Suprapubic skin (tissue), 4 donors: ENCODE results near the gene ARHGAP30. TPM values are rescaled to one million over a fixed set of nuclear protein-coding genes. Genes with fewer than 3 reads are reported as not detected.

Source experiments
- DNase-seq, 2 donors: peaks; one replicate each; pipeline ENCODE4 v3.0.0-alpha.2; 2019; ENCODE audit warnings: low spot score in 2 of 2
- H3K27ac ChIP-seq: fragments of 200-600 bp; sonication (generic); one replicate; pipeline ENCODE4 v1.5.1; 2019
- H3K27me3 ChIP-seq: fragments of 200-600 bp; sonication (generic); one replicate; pipeline ENCODE4 v1.5.1; 2019
- H3K36me3 ChIP-seq: fragments of 200-600 bp; sonication (generic); one replicate; pipeline ENCODE4 v1.5.1; 2019
- H3K4me1 ChIP-seq: fragments of 200-600 bp; sonication (generic); one replicate; pipeline ENCODE4 v1.5.1; 2019
- H3K4me3 ChIP-seq: fragments of 200-600 bp; sonication (generic); one replicate; pipeline ENCODE4 v1.5.1; 2019; ENCODE audit warnings: mild to moderate bottlenecking
- H3K9me3 ChIP-seq: fragments of 200-600 bp; sonication (generic); one replicate; pipeline ENCODE4 v1.5.1; 2019
- CTCF ChIP-seq, 2 donors: fragments of 200-600 bp in 1 of 2; fragments of 450-650 bp in 1 of 2; sonication (generic) in 1 of 2; IDR thresholded peaks; one replicate each; pipeline ENCODE4 v1.5.1; 2016 to 2019; ENCODE audit warnings: antibody characterized with exemption in 2 of 2, mild to moderate bottlenecking in 1 of 2, moderate library complexity in 1 of 2
- EP300 ChIP-seq: sonication (generic); formaldehyde crosslinking; IDR thresholded peaks from one replicate; pipeline ENCODE4 v1.6.1; 2017; ENCODE audit warnings: antibody characterized with exemption
- POLR2A ChIP-seq, 2 donors: fragments of 450-650 bp; IDR thresholded peaks; one replicate each; pipeline ENCODE4 v1.6.1; 2017; ENCODE audit warnings: antibody characterized with exemption in 2 of 2, mild to moderate bottlenecking in 2 of 2, moderate library complexity in 2 of 2
- POLR2AphosphoS5 ChIP-seq, 3 donors: sonication (generic); formaldehyde crosslinking; IDR thresholded peaks; one replicate each; pipeline ENCODE4 v1.6.1; 2017; ENCODE audit warnings: antibody characterized with exemption in 3 of 3
- WGBS: methylation state at CpG from one replicate; pipeline ENCODE4 v1.1.5; 2018; 5-methylcytosine and 5-hydroxymethylcytosine counted together
- total RNA-seq, 4 donors: library from RNA; depleted of rRNA; stranded (reverse); fragments of >200 nt; gene quantifications; one replicate each; pipeline ENCODE4 v1.1.0, GENCODE V29; 2016

Gene ARHGAP30
- total RNA-seq, 4 donors from 2014 or later = 12.3 to 46.2 (median 14.5) TPM

- TF ChIP-seq CTCF (IDR thresholded peaks at IDR 0.05) (no peak), POLR2AphosphoS5 (IDR thresholded peaks at IDR 0.05) (peak in 2 of 3 donors; percentile 70 to 81)
- H3K4me1 ChIP-seq = peaks cover 50% of the 10 kb centered on the region
- no peaks in the 10 kb centered on the region for H3K9me3 ChIP-seq
- WGBS = 43% methylated on average over 12 of the region's 12 CpGs
- peak in 1 of 2 donors; percentile 82 for DNase-seq
- no peaks in the 10 kb centered on the region for H3K27me3 ChIP-seq
- peak overlapping the region; percentile 74 for H3K27ac ChIP-seq
- peaks cover under 1% of the 10 kb centered on the region for H3K36me3 ChIP-seq
- no peak overlapping the region for H3K4me3 ChIP-seq
These were observed 5.1 kb upstream of the ARHGAP30 start for GRCh38 chr1:161074676-161075368.

- no peaks in the 10 kb centered on the region for H3K27me3 ChIP-seq
- H3K4me1 ChIP-seq = peaks cover 46% of the 10 kb centered on the region
- DNase-seq = peak in 1 of 2 donors; percentile 85
- H3K36me3 ChIP-seq = peaks cover 3% of the 10 kb centered on the region
- peak overlapping the region; percentile 74 for H3K27ac ChIP-seq
- no peak overlapping the region for H3K4me3 ChIP-seq
- TF ChIP-seq CTCF (IDR thresholded peaks at IDR 0.05) = peak in 1 of 2 donors; percentile 12
- no peak for TF ChIP-seq EP300
- TF ChIP-seq POLR2A (IDR thresholded peaks at IDR 0.05) = no peak
- peak in 2 of 3 donors; percentile 15 to 25 for TF ChIP-seq POLR2AphosphoS5 (IDR thresholded peaks at IDR 0.05)
- no peaks in the 10 kb centered on the region for H3K9me3 ChIP-seq
- 45% methylated on average over 5 of the region's 7 CpGs for WGBS
These were observed 3.9 kb upstream of the ARHGAP30 start for GRCh38 chr1:161073474-161074121.

GRCh38 chr1:161072751-161073449 is 3.2 kb upstream of the ARHGAP30 start:
- H3K36me3 ChIP-seq = peaks cover 3% of the 10 kb centered on the region
- H3K27ac ChIP-seq = no peak overlapping the region
- H3K4me1 ChIP-seq = peaks cover 50% of the 10 kb centered on the region
- H3K9me3 ChIP-seq = no peaks in the 10 kb centered on the region
- no peak for DNase-seq
- H3K27me3 ChIP-seq = no peaks in the 10 kb centered on the region
- TF ChIP-seq EP300 (no peak), CTCF (IDR thresholded peaks at IDR 0.05) (no peak), POLR2AphosphoS5 (IDR thresholded peaks at IDR 0.05) (no peak), POLR2A (IDR thresholded peaks at IDR 0.05) (no peak)
- WGBS = 92% methylated on average over 19 of the region's 19 CpGs
- H3K4me3 ChIP-seq = no peak overlapping the region

GRCh38 chr1:161071886-161072371 is 2.2 kb upstream of the ARHGAP30 start:
- no peaks in the 10 kb centered on the region for H3K27me3 ChIP-seq
- H3K4me3 ChIP-seq = no peak overlapping the region
- H3K27ac ChIP-seq = no peak overlapping the region
- peaks cover 3% of the 10 kb centered on the region for H3K36me3 ChIP-seq
- TF ChIP-seq CTCF (IDR thresholded peaks at IDR 0.05) (peak; percentile 55 to 66), POLR2AphosphoS5 (IDR thresholded peaks at IDR 0.05) (no peak), EP300 (no peak)
- no peaks in the 10 kb centered on the region for H3K9me3 ChIP-seq
- WGBS = 74% methylated on average over 9 of the region's 9 CpGs
- peaks cover 50% of the 10 kb centered on the region for H3K4me1 ChIP-seq
- no peak for DNase-seq

GRCh38 chr1:161070761-161071160 is 1.1 kb upstream of the ARHGAP30 start:
- Histone ChIP-seq H3K9me3 (no peaks in the 10 kb centered on the region), H3K27me3 (no peaks in the 10 kb centered on the region), H3K4me1 (peaks cover 46% of the 10 kb centered on the region), H3K27ac (no peak overlapping the region), H3K4me3 (no peak overlapping the region), H3K36me3 (peaks cover 3% of the 10 kb centered on the region)
- WGBS = 91% methylated on average over 4 of the region's 4 CpGs
- TF ChIP-seq CTCF (IDR thresholded peaks at IDR 0.05) = no peak
- no peak for TF ChIP-seq EP300
- no peak for TF ChIP-seq POLR2AphosphoS5 (IDR thresholded peaks at IDR 0.05)
- no peak for TF ChIP-seq POLR2A (IDR thresholded peaks at IDR 0.05)
- DNase-seq = no peak
